Thyroid gland (tissue), 4 donors: ENCODE results near the gene EWSR1. TPM values are rescaled to one million over a fixed set of nuclear protein-coding genes. Genes with fewer than 3 reads are reported as not detected.
"Not testable (repeated sequence)": the region's sequence is repeated elsewhere in the genome, so short reads cannot be mapped to it uniquely, and the experiment has no call there.

Source experiments
- DNase-seq, 2 donors: peaks; one replicate each; pipeline ENCODE4 v3.0.0-alpha.2; 2019
- H3K27ac ChIP-seq, 3 donors: fragments of 200-600 bp; sonication (generic); 1 replicate in 2 of 3; 2 replicates in 1 of 3; pipeline ENCODE4 v1.5.1; 2016 to 2019; ENCODE audit warnings: mild to moderate bottlenecking in 1 of 3, moderate library complexity in 1 of 3
- H3K27me3 ChIP-seq: fragments of 200-600 bp; sonication (generic); one replicate; pipeline ENCODE4 v1.5.1; 2019
- H3K36me3 ChIP-seq, 2 donors: fragments of 200-600 bp; sonication (generic); one replicate each; pipeline ENCODE4 v1.5.1; 2016 to 2019
- H3K4me1 ChIP-seq, 2 donors: fragments of 200-600 bp; sonication (generic); one replicate each; pipeline ENCODE4 v1.5.1; 2017 to 2019
- H3K4me3 ChIP-seq, 3 donors: fragments of 200-600 bp; sonication (generic); replicated peaks in 1 of 3; 1 replicate in 2 of 3; 2 replicates in 1 of 3; pipeline ENCODE4 v1.5.1; 2016; ENCODE audit warnings: mild to moderate bottlenecking in 1 of 3
- H3K9me3 ChIP-seq: fragments of 200-600 bp; sonication (generic); one replicate; pipeline ENCODE4 v1.5.1; 2017
- CTCF ChIP-seq, 6 experiments: fragments of 200-600 bp in 3 of 6; fragments of 450-650 bp in 3 of 6; sonication (generic) in 3 of 6; IDR thresholded peaks; one replicate each; pipeline ENCODE4 v1.5.1; 2016 to 2019; ENCODE audit warnings: antibody characterized with exemption in 6 of 6, mild to moderate bottlenecking in 2 of 6, inconsistent platforms in 1 of 6, moderate library complexity in 1 of 6
- POLR2A ChIP-seq, 2 donors: fragments of 450-650 bp; IDR thresholded peaks; one replicate each; pipeline ENCODE4 v1.6.1; 2017; ENCODE audit warnings: antibody characterized with exemption in 2 of 2, mild to moderate bottlenecking in 2 of 2, moderate library complexity in 1 of 2
- WGBS, 2 donors: methylation state at CpG; one replicate each; pipeline ENCODE4 v1.1.5; 2017; 5-methylcytosine and 5-hydroxymethylcytosine counted together
- intact Hi-C: fragments of 100-400 bp; cut with DNase I; formaldehyde crosslinking; loops from one replicate; pipeline ENCODE4 v1.15.1; 2023
- total RNA-seq, 4 donors: library from RNA; depleted of rRNA; stranded (reverse); fragments of >200 nt; gene quantifications; one replicate each; pipeline ENCODE4 v1.2.3, GENCODE V29; 2016

Gene EWSR1
- total RNA-seq, 4 donors from 2014 or later: 205 to 290 (median 258) TPM

GRCh38 chr22:29230972-29231875 lies 36.8 kb upstream of the EWSR1 start:
- H3K4me1 ChIP-seq: peaks cover 0 to 11% of the 10 kb centered on the region in 2 donors
- no peak overlapping the region for H3K4me3 ChIP-seq
- H3K9me3 ChIP-seq: no peaks in the 10 kb centered on the region
- no peaks in the 10 kb centered on the region for H3K27me3 ChIP-seq
- intact Hi-C loops: no loop called here
- 80 to 87% methylated on average over 11 to 16 of the region's 19 CpGs for whole genome bisulfite sequencing, 2 donors
- TF ChIP-seq POLR2A (IDR thresholded peaks at IDR 0.05): no peak
- TF ChIP-seq CTCF (IDR thresholded peaks at IDR 0.05): no peak
- no peak overlapping the region for H3K27ac ChIP-seq
- no peaks in the 10 kb centered on the region for H3K36me3 ChIP-seq
- DNase-seq: no peak

- no peaks in the 10 kb centered on the region for H3K9me3 ChIP-seq
- intact Hi-C loops: no loop called here
- H3K4me3 ChIP-seq: no peak overlapping the region
- H3K4me1 ChIP-seq: peaks cover 0 to 8% of the 10 kb centered on the region in 2 donors
- no peak for TF ChIP-seq POLR2A (IDR thresholded peaks at IDR 0.05)
- no peak for TF ChIP-seq CTCF (IDR thresholded peaks at IDR 0.05)
- 70 to 80% methylated on average over 7 to 13 of the region's 22 CpGs for WGBS, 2 donors
- no peak overlapping the region for H3K27ac ChIP-seq
- no peaks in the 10 kb centered on the region for H3K36me3 ChIP-seq
- DNase-seq: peak; percentile 46 to 48
- H3K27me3 ChIP-seq: no peaks in the 10 kb centered on the region
Measured at GRCh38 chr22:29231971-29232959, 35.8 kb upstream of the EWSR1 start.

- Histone ChIP-seq H3K27ac (no peak overlapping the region), H3K36me3 (no peaks in the 10 kb centered on the region), H3K27me3 (no peaks in the 10 kb centered on the region), H3K4me3 (no peak overlapping the region), H3K9me3 (no peaks in the 10 kb centered on the region), H3K4me1 (peaks cover 0 to 8% of the 10 kb centered on the region in 2 donors)
- TF ChIP-seq CTCF (IDR thresholded peaks at IDR 0.05) (no peak), POLR2A (IDR thresholded peaks at IDR 0.05) (no peak)
- intact Hi-C loops: no loop called here
- 73 to 100% methylated on average over 1 of the region's 1 CpG for WGBS, 2 donors
- DNase-seq: no peak
Measured at GRCh38 chr22:29233277-29233877, 34.7 kb upstream of the EWSR1 start.

GRCh38 chr22:29240481-29240880 lies 27.6 kb upstream of the EWSR1 start:
- not testable (repeated sequence) for H3K27me3 ChIP-seq, H3K4me1 ChIP-seq, H3K36me3 ChIP-seq, H3K9me3 ChIP-seq, H3K27ac ChIP-seq, H3K4me3 ChIP-seq
- DNase-seq: peak; percentile 17 to 23
- 73 to 79% methylated on average over 9 of the region's 9 CpGs for WGBS, 2 donors
- intact Hi-C loops: loop anchor here (10.0 kb wide), 2 partner anchors 186 to 386 kb away; no protein-coding TSS in a partner anchor

- H3K4me3 ChIP-seq: no peak overlapping the region
- H3K4me1 ChIP-seq: no peaks in the 10 kb centered on the region
- TF ChIP-seq CTCF (IDR thresholded peaks at IDR 0.05): no peak
- TF ChIP-seq POLR2A (IDR thresholded peaks at IDR 0.05): no peak
- no peaks in the 10 kb centered on the region for H3K9me3 ChIP-seq
- no peaks in the 10 kb centered on the region for H3K27me3 ChIP-seq
- H3K36me3 ChIP-seq: no peaks in the 10 kb centered on the region
- no peak overlapping the region for H3K27ac ChIP-seq
- 92 to 94% methylated on average over 11 of the region's 11 CpGs for WGBS, 2 donors
- intact Hi-C loops: loop anchor here (10.0 kb wide), 2 partner anchors 189 to 389 kb away; no protein-coding TSS in a partner anchor
- no peak for DNase-seq
Measured at GRCh38 chr22:29243874-29244446, 24.1 kb upstream of the EWSR1 start.
